Stimulated activated CD8-positive, alpha-beta memory T cell treated with anti-CD3 and anti-CD28 coated beads, Interleukin-12 subunit alpha, Interleukin-12 subunit beta, amount 100 ng/mL, for 1 hour (primary cell): ENCODE results near the gene SGMS2.
"Not testable (repeated sequence)": the region's sequence is repeated elsewhere in the genome, so short reads cannot be mapped to it uniquely, and the experiment has no call there.

ENCODE experiments used
- DNase-seq: peaks from one replicate; pipeline ENCODE4 v3.0.0-alpha.2; 2020; ENCODE audit warnings: low read depth

SGMS2 gene

GRCh38 chr4:107866726-107867125 is 42.0 kb downstream of the SGMS2 start:
- DNase-seq = no peak

GRCh38 chr4:107870236-107870635 is 45.5 kb downstream of the SGMS2 start:
- no peak for DNase-seq

DNA sequence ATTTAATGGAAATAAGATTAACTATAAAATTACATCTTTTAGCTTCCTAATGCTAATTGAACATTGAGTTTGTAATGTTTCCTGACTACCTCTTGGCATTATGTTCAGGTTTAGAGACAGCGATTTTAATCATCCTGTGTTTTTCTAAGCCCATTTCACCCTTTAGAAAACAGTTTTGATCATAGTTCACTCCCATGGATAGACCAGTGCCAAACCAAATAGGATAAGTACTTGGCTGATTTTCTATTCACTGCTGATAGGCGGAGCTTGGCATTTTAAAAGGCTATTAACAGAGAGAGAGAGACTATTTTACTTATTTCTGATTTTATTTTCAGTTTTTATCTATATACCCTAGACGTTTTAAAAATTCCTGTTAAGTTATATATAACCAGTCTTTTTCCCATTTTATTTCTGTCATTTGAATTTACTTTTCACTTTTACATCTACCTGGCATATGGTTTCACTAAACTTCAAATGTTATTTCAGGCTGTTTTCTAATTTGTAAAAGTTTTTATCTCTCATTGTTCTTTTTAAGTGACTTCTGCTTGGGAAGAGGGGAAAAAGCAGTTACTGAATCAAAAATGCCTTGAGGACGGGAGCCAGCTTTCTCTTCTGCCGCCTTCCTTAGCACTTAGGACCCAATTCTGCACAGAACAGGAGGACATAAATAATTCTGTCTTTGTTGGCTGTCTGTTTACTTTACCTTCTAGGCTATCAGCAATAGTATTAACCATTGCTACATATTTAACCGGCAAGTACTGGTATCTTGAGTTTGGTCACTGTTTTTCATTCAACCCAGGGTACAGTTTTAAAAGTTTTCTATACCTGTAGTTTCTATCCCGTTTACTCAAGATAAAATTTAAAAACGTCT is 46.4 kb downstream of the SGMS2 start:
- no peak for DNase-seq

- DNase-seq = no peak
Observed at GRCh38 chr4:107874024-107874423, 49.3 kb downstream of the SGMS2 start.

DNA sequence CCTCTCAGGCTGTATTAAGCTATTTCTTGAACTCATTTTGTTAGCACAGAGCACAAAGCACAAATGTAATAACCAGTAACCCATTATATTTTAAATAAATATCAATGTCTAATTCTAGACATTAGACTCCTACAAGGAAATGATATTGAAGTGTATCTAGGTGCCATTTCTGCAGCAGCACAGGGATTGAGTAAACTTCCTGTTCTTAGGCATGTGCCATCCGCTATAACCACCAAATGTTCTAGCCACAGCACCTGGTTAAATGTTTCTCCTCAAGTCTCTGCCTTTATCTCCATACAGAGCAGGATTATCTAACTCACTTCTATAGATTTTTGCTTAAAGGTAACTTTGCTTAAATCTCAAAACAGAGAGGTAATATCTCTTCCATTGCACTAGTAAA is 51.4 kb downstream of the SGMS2 start:
- DNase-seq = no peak

DNA sequence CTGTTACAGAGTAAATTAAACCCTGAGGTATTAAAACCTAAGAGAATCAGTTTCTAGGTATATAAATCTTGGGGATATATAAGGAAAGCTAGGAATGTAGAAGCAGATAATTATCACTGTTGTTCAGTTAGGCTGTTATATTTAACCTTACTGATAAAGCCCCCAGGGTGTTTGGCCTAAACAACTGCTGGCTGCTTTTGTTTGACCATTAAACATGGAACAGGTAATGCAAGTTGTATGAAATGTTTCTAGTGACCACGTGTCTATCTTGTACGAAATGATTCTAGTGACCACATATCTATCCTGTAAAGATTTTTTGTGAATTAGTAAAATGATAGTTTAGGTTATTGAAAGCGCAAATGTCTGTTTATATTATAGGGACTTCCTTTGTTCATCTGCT is 52.6 kb downstream of the SGMS2 start:
- DNase-seq = no peak

DNA sequence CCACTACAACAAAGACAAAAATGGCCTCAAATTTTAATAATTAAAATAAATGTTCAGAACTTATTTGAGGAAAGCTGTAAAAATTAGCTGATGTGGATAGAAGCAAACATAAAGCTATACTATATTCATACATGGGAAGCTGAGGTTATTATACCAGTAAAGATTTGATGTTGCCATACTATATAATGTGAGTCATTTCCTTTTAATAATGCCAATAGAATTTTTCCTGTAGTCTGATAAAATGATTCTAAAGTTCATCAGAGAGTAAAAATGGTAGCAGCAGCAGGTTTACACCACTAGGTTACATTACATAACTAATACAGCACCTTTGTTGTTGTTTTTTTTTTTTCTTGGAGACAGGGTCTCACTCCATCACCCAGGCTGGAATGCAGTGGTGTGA is 61.1 kb downstream of the SGMS2 start:
- DNase-seq = no peak

DNA sequence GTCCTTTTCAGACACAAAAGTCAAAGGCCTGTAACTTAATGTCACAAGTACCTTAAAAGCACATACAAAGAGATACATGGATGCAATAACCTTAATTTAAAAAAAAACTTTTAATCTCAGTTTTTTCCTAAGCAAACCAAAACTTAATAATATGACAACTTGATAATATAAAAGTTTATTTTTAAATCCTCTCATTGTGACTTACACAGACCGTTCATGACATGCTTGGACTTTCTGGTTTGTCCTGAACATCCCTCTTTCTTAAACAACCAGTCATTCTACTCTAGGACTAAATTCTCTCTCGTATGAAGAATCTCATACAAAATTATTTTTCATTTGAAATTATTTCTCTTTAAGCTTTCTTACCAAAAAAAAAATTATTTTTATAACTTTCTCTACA is 63.5 kb downstream of the SGMS2 start:
- DNase-seq = no peak

- no peak for DNase-seq
Observed at GRCh38 chr4:107890779-107891178, 66.0 kb downstream of the SGMS2 start.

DNA sequence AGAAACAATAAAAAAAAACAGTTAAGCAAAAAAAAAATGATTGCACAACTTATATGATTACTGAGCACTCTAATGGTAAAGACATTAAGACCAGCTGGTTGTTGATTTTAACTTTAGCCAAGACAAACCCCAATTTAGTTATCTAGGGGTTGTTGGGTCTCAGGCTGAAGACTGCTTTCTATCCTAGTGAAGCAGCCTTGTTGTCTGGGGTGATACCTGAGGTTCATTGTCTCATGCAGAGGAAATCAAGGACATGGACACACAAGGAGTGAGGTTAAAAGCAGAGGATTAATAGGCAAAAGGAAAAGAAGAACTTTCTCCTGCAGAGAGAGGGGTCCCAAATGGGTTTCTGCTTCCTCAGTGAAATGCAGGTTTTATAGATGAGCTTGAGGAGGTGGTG is 66.6 kb downstream of the SGMS2 start:
- DNase-seq = no peak

- DNase-seq = no peak
Observed at GRCh38 chr4:107893171-107894137, 68.7 kb downstream of the SGMS2 start.

GRCh38 chr4:107894138-107894603 is 69.4 kb downstream of the SGMS2 start:
- no peak for DNase-seq

DNA sequence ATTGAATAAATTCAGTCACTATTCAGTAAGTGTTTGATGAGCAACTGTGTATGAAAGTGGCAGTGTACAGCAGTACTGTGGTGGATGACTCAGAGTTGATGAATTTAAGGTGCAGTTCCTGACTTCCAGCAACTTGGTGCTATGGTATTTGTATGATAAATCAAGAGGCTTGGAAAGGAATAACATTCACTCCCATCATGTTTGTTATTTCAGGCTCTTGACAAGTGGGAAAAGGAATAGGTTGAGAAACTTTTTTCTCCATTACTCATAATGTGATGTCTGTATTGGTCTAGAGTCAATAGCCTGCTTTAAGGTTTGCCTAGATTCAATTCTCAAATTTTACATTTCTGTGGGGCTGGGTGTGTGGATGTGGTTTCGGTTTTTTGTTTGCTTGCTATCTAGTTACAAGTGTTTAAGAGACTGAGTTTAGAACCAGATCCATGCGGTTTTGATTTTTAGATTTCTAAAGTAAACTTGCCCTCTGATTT is 71.5 kb downstream of the SGMS2 start:
- DNase-seq = no peak

DNA sequence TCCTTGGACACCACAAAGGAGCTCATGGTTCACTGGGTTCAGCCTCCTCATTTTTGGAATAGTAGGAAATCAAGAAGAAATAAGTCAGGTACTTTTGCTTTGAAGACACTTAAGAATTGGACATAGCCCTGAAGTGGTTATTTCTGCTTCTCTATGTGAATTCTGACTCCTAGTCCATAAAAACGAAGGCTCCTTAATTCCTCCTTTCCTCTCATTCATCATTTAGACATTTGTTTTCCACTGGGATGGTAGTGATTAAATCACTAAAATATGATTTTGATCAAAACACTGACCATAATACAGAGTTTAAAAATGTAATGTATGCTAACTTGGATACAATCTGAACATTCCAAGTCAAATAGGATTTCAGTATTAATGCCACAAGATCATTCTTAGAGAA is 71.9 kb downstream of the SGMS2 start:
- no peak for DNase-seq

DNA sequence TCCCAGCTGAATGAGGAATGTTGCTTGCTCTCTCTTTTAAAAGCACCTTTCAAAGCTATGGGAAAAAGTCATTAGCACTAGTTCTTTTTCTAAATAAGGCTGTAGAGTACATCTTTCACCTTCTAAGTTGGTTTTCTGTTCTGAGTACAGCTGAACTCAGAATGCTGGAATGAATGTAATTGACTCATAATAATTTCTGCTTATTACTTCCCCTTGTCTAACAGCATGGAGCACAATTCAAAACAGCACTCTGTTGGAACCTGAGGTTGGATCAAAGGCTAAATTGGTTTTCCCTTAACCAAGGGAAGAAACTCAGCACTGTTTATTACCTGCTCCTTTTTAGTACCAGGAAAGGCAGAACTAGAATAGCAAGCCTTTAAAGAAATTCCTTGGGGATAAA is 73.1 kb downstream of the SGMS2 start:
- DNase-seq = no peak

DNA sequence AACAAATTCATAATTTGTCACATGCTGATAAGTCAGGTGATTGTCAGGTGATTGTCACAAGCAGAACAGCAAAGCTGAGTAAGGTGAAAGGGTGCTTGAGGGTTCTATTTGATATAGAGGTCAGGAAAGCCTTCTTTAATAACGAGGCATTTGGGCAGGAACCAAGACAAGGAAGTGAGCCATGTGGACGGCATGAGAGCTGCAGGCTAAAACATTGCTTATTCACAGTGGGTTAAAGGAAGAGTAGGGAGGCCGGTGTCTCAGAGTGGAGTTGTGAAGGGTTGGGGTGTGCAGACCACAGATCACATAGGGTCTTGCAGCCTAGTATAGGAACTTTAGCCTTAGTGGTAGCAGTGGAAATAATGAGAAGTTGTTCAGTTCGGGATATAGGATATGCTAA is 75.3 kb downstream of the SGMS2 start:
- no peak for DNase-seq

- no peak for DNase-seq
Observed at GRCh38 chr4:107900508-107900907, 75.8 kb downstream of the SGMS2 start.

DNA sequence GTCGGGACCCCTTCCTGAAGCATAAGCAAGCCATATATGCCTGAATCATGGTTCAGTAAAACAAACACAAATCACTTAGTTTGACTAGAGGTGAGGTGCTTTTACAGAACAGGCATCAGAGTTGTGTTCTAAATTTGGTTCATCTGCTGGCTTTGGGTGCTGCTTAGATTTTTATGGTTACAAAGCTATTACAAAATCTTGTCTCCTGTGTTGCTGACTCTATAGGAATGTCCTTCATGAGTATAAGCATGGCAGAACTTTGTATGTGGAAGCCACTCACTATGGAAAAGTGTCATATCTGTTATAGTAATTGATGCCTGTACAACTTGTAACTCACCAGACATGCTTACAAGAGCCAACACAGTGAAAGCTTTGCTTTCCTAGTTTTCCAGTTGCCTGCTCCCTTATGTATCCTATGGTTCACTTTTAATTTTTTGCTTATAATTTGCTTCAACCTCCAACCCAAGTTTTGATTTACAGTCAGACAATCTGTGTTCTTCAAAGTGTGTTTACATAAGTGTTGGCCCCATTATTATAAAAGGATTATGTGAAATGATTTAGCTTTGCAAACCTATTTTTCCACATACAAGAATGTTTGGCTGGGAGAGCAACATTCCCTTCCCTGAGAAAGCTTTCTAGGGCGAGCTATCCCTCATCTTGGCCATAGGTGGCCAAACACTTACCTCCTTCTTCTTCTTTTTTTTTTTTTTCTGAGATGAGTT is 76.6 kb downstream of the SGMS2 start:
- DNase-seq = no peak

DNA sequence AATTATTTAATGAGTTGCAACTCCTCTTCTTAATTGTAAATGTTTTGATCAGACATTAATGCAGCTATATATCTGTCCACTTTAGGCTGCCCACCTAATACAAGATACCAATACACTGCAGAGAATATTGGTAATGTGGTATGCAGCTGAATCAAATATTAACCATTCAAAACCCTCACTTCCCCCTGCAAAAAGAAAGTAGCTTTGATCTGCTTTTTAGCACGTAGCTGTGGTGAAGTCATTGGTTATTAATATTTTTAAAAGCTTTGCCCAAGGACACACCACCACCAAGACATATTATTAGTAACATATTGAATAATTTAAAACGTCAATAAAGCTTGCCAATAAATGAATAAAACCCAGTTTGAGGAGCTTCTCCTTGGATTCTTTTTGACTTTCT is 78.0 kb downstream of the SGMS2 start:
- DNase-seq = no peak

- DNase-seq = not testable (repeated sequence)
Observed at GRCh38 chr4:107905082-107905481, 80.3 kb downstream of the SGMS2 start.

DNA sequence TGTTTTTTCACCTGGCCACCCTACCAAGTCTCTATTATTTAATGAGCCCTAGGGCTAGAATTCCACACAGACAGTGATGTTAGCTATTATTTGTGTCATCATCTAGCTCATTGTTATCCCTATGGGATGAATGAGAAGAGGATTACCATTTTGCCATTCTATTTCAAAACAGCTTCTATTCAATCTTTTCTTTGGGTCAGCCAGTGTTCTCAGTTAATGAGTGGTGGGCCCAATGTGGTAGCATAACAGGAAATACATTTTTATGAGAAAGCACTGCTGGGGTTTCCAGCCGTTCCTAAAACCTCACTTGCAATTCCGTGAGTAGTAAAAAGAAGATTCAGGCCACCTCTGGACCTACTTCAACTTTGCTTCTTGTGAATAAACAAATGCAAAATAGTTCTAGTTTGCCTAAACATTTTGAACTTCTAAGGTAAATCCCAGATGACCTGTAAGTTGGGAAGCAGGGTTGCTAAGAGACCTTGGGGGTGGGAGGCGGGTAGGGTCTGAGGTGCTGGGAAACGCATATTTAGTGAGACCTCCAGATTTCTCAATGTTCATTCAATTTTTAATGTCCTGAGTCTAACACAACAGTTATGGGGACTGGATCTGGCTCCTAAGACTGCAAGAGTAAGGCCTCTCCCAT is 81.8 kb downstream of the SGMS2 start:
- no peak for DNase-seq

DNA sequence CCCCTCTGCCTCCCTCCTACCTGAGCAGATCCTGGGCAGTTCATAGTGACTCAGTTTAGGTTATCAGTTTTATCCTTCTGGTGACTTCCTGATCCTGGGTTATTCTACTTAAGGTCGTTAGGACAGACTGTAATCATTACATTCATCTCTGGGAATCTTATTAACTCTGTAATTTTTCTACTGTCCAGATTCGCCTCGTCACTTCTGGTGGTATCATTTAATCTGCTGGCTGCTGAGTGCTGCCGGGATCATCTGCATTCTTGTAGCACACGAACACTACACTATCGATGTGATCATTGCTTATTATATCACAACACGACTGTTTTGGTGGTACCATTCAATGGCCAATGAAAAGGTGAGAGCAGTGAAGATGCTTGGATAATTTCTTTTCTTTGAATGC is 83.6 kb downstream of the SGMS2 start:
- DNase-seq = no peak
